ENCODE measurements around the gene TEAD1. TPM values are rescaled to one million over a fixed set of nuclear protein-coding genes. Genes with fewer than 3 reads are reported as not detected.

TEAD1 gene
- total RNA-seq, 4 donors from 2014 or later, result 46.4 to 214 (median 61.2) TPM

DNA sequence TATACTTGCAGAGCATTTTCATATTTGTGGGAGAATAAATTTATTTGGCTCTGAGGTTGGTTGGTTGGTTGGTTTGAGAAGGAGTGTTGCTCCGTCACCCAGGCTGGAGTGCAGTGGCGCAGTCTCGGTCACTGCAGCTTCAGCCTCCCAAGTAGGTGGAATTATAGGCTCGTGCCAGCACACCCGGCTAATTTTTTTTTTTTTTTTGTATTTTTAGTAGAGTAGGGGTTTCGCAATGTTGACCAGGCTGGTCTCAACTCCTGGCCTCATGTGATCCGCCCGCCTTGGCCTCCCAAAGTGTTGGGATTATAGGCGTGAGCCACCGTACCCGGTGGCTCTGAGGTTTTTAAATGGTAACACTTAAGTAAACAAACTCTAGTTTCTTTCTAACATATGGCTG, 161.1 kb downstream of the TEAD1 start:
- 78 to 84% methylated on average over 6 to 11 of the region's 11 CpGs for WGBS, 2 donors (ENCODE audit: low coverage in 1 of 2)
- Histone ChIP-seq H3K4me3 (no peak overlapping the region), H3K27ac (no peak overlapping the region), H3K36me3 (no peaks in the 10 kb centered on the region), H3K27me3 (no peaks in the 10 kb centered on the region), H3K9me3 (no peaks in the 10 kb centered on the region), H3K4me1 (peaks cover 0 to 14% (median 10%) of the 10 kb centered on the region in 4 donors)
- DNase-seq, result no peak
- intact Hi-C loops (cut with DNase I; ENCODE audit: low total_unique reads) (no loop called here), in situ Hi-C loops (cut with MboI; ENCODE audit: low pct_ligation_motif_present in 1 of 4, low pct_unique_long_range_greater_than_20kb in 1 of 4, low sequenced_read_pairs in 3 of 4) (no loop called here)
- no peak for TF ChIP-seq POLR2A (IDR thresholded peaks at IDR 0.05)
- TF ChIP-seq, protein P1, sequence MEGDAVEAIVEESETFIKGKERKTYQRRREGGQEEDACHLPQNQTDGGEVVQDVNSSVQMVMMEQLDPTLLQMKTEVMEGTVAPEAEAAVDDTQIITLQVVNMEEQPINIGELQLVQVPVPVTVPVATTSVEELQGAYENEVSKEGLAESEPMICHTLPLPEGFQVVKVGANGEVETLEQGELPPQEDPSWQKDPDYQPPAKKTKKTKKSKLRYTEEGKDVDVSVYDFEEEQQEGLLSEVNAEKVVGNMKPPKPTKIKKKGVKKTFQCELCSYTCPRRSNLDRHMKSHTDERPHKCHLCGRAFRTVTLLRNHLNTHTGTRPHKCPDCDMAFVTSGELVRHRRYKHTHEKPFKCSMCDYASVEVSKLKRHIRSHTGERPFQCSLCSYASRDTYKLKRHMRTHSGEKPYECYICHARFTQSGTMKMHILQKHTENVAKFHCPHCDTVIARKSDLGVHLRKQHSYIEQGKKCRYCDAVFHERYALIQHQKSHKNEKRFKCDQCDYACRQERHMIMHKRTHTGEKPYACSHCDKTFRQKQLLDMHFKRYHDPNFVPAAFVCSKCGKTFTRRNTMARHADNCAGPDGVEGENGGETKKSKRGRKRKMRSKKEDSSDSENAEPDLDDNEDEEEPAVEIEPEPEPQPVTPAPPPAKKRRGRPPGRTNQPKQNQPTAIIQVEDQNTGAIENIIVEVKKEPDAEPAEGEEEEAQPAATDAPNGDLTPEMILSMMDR (IDR thresholded peaks at IDR 0.05), result no peak
- TF ChIP-seq EP300 (IDR thresholded peaks at IDR 0.05; ENCODE audit: low read depth), result no peak
- TF ChIP-seq POLR2AphosphoS5 (IDR thresholded peaks at IDR 0.05), result no peak

- no peaks in the 10 kb centered on the region for H3K36me3 ChIP-seq
- intact Hi-C loops (cut with DNase I; ENCODE audit: low total_unique reads), result no loop called here
- in situ Hi-C loops (cut with MboI; ENCODE audit: low pct_ligation_motif_present in 1 of 4, low pct_unique_long_range_greater_than_20kb in 1 of 4, low sequenced_read_pairs in 3 of 4), result no loop called here
- no peaks in the 10 kb centered on the region for H3K27me3 ChIP-seq
- H3K4me3 ChIP-seq, result no peak overlapping the region
- no peaks in the 10 kb centered on the region for H3K9me3 ChIP-seq
- TF ChIP-seq EP300 (IDR thresholded peaks at IDR 0.05; ENCODE audit: low read depth) (no peak), POLR2AphosphoS5 (IDR thresholded peaks at IDR 0.05) (no peak), POLR2A (IDR thresholded peaks at IDR 0.05) (no peak)
- TF ChIP-seq, protein P1 (IDR thresholded peaks at IDR 0.05), result no peak
- no peak for DNase-seq
- peaks cover 9 to 45% (median 38%) of the 10 kb centered on the region in 4 donors for H3K4me1 ChIP-seq
- 58 to 66% methylated on average over 6 of the region's 6 CpGs for WGBS, 2 donors (ENCODE audit: low coverage in 1 of 2)
- peak overlapping the region; percentile 16 to 55 (median 50) for H3K27ac ChIP-seq
Observed at GRCh38 chr11:12838463-12839123, 164.4 kb downstream of the TEAD1 start.

- Histone ChIP-seq H3K9me3 (no peaks in the 10 kb centered on the region), H3K4me3 (no peak overlapping the region), H3K27ac (peak overlapping the region; percentile 59 to 88 (median 80)), H3K36me3 (no peaks in the 10 kb centered on the region), H3K27me3 (no peaks in the 10 kb centered on the region), H3K4me1 (peaks cover 26 to 60% (median 53%) of the 10 kb centered on the region in 4 donors)
- intact Hi-C loops (cut with DNase I; ENCODE audit: low total_unique reads) (no loop called here), in situ Hi-C loops (cut with MboI; ENCODE audit: low pct_ligation_motif_present in 1 of 4, low pct_unique_long_range_greater_than_20kb in 1 of 4, low sequenced_read_pairs in 3 of 4) (no loop called here)
- TF ChIP-seq POLR2AphosphoS5 (IDR thresholded peaks at IDR 0.05) (no peak), EP300 (IDR thresholded peaks at IDR 0.05; ENCODE audit: low read depth) (no peak), POLR2A (IDR thresholded peaks at IDR 0.05) (no peak)
- TF ChIP-seq, protein P1 (IDR thresholded peaks at IDR 0.05), result no peak
- 61 to 72% methylated on average over 6 of the region's 6 CpGs for WGBS, 2 donors (ENCODE audit: low coverage in 1 of 2)
- DNase-seq, result no peak
Observed at GRCh38 chr11:12840871-12841660, 166.8 kb downstream of the TEAD1 start.

- no peak for TF ChIP-seq EP300 (IDR thresholded peaks at IDR 0.05; ENCODE audit: low read depth)
- no peak for TF ChIP-seq POLR2AphosphoS5 (IDR thresholded peaks at IDR 0.05)
- no peak for TF ChIP-seq POLR2A (IDR thresholded peaks at IDR 0.05)
- TF ChIP-seq, protein P1 (IDR thresholded peaks at IDR 0.05), result no peak
- H3K9me3 ChIP-seq, result no peaks in the 10 kb centered on the region
- intact Hi-C loops (cut with DNase I; ENCODE audit: low total_unique reads) (no loop called here), in situ Hi-C loops (cut with MboI; ENCODE audit: low pct_ligation_motif_present in 1 of 4, low pct_unique_long_range_greater_than_20kb in 1 of 4, low sequenced_read_pairs in 3 of 4) (no loop called here)
- no peaks in the 10 kb centered on the region for H3K27me3 ChIP-seq
- H3K27ac ChIP-seq, result peak overlapping the region; percentile 59 to 88 (median 80)
- no peak for DNase-seq
- no peaks in the 10 kb centered on the region for H3K36me3 ChIP-seq
- no peak overlapping the region for H3K4me3 ChIP-seq
- peaks cover 33 to 71% (median 62%) of the 10 kb centered on the region in 4 donors for H3K4me1 ChIP-seq
- 37 to 38% methylated on average over 9 of the region's 9 CpGs for WGBS, 2 donors (ENCODE audit: low coverage in 1 of 2)
Observed at GRCh38 chr11:12841946-12842630, 167.9 kb downstream of the TEAD1 start.
